ENCODE measurements around the gene PPP2R2C. TPM values are rescaled to one million over a fixed set of nuclear protein-coding genes. Genes with fewer than 3 reads are reported as not detected.

PPP2R2C gene
- total RNA-seq, result not detected in 2 replicates

GRCh38 chr4:6472387-6473263, at the start of gene PPP2R2C:
Gene PPP2R2C, minus strand, starts transcription at chr4:6472614. Its CDS starts 385 bp downstream, at chr4:6472229.
- intact Hi-C loops (cut with micrococcal nuclease), result no loop called here

GRCh38 chr4:6520978-6521377, 48.6 kb upstream of the PPP2R2C start:
- intact Hi-C loops (cut with micrococcal nuclease), result no loop called here

GRCh38 chr4:6520051-6520636, 47.7 kb upstream of the PPP2R2C start:
- intact Hi-C loops (cut with micrococcal nuclease), result no loop called here

GRCh38 chr4:6517171-6517570, 44.8 kb upstream of the PPP2R2C start:
- intact Hi-C loops (cut with micrococcal nuclease), result no loop called here

- intact Hi-C loops (cut with micrococcal nuclease), result no loop called here
Measured at GRCh38 chr4:6516762-6517161, 44.3 kb upstream of the PPP2R2C start.

GRCh38 chr4:6516281-6516680, 43.9 kb upstream of the PPP2R2C start:
- intact Hi-C loops (cut with micrococcal nuclease), result no loop called here

- intact Hi-C loops (cut with micrococcal nuclease), result no loop called here
Measured at GRCh38 chr4:6513678-6514077, 41.3 kb upstream of the PPP2R2C start.

- intact Hi-C loops (cut with micrococcal nuclease), result no loop called here
Measured at GRCh38 chr4:6509587-6509986, 37.2 kb upstream of the PPP2R2C start.

GRCh38 chr4:6507345-6507744, 34.9 kb upstream of the PPP2R2C start:
- intact Hi-C loops (cut with micrococcal nuclease), result no loop called here

- intact Hi-C loops (cut with micrococcal nuclease), result no loop called here
Measured at GRCh38 chr4:6506616-6507140, 34.3 kb upstream of the PPP2R2C start.

- intact Hi-C loops (cut with micrococcal nuclease), result no loop called here
Measured at GRCh38 chr4:6504900-6505496, 32.6 kb upstream of the PPP2R2C start.

GRCh38 chr4:6502747-6503465, 30.5 kb upstream of the PPP2R2C start:
- intact Hi-C loops (cut with micrococcal nuclease), result no loop called here

- intact Hi-C loops (cut with micrococcal nuclease), result no loop called here
Measured at GRCh38 chr4:6502147-6502546, 29.7 kb upstream of the PPP2R2C start.

- intact Hi-C loops (cut with micrococcal nuclease), result no loop called here
Measured at GRCh38 chr4:6501171-6501570, 28.8 kb upstream of the PPP2R2C start.

GRCh38 chr4:6500481-6501140, 28.2 kb upstream of the PPP2R2C start:
- intact Hi-C loops (cut with micrococcal nuclease), result no loop called here

GRCh38 chr4:6499238-6499600, 26.8 kb upstream of the PPP2R2C start:
- intact Hi-C loops (cut with micrococcal nuclease), result no loop called here

- intact Hi-C loops (cut with micrococcal nuclease), result no loop called here
Measured at GRCh38 chr4:6498511-6499237, 26.3 kb upstream of the PPP2R2C start.

- intact Hi-C loops (cut with micrococcal nuclease), result no loop called here
Measured at GRCh38 chr4:6497796-6498195, 25.4 kb upstream of the PPP2R2C start.

GRCh38 chr4:6495736-6496135, 23.3 kb upstream of the PPP2R2C start:
- intact Hi-C loops (cut with micrococcal nuclease), result no loop called here

GRCh38 chr4:6495296-6495590, 22.8 kb upstream of the PPP2R2C start:
- intact Hi-C loops (cut with micrococcal nuclease), result no loop called here

Data from T-helper 1 cell treated with Interleukin-12 subunit alpha and Interleukin-12 subunit beta and Interleukin-4 antibody, amounts not matched to agents 30 ng/mL and 1 ng/mL, for 36 hours (primary cell).